ENCODE data around the gene PKD1L1.

DNA sequence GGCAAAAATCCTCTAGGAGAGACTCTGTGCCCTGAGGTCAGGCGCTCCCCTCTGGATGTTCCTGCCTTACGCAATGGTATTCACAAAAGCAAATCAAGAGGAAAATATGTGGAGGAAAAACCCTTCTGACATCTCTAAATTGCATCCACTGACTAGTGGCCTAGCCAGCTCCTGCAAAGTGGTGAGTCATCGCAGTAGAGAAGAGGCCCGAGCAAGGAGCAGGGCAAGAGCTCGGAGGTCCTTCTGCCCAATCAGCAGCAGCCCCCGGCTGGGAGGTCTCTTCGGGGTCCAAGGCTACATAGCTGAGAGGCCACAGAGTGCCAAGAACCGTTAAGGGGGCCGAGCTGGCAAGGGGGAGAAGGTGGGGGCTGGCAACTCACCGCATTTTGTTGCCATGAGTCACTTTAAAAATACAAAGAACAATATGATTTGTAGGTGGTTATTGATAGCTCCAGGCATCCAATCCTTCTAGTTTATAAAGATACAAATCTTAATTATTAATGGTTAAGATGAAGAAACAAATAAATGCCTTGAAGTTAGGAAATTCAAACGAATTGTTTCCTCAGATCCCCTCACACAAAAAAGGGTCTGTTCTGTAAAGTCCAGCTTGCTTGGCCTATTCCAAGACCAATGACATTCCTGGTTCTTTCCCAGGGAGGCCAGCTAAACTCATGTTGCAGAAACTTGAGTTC is 161.6 kb downstream of the PKD1L1 start:
- no peak for TF ChIP-seq POLR2A (IDR thresholded peaks at IDR 0.05; ENCODE audit: low read depth, low read length)
- no peak for TF ChIP-seq POLR2AphosphoS5 (IDR thresholded peaks at IDR 0.05; ENCODE audit: low read depth, low read length)
